H1 (cell line): ENCODE results near the gene GHRHR. TPM values are rescaled to one million over a fixed set of nuclear protein-coding genes. Genes with fewer than 3 reads are reported as not detected.

Experiments used
- CTCF ChIA-PET: fragments of 300-600 bp; sonication (Branson Sonifier 250); formaldehyde crosslinking; loops from one replicate; lab custom pipeline; 2021; ENCODE audit not compliant: partially characterized antibody; lab: Charles Lee
- POLR2A ChIA-PET: fragments of 300-600 bp; sonication (Branson Sonifier 250); formaldehyde crosslinking; loops from one replicate; lab custom pipeline; 2021; ENCODE audit warnings: inconsistent platforms; ENCODE audit not compliant: partially characterized antibody; lab: Charles Lee
- DNase-seq, 2 experiments: peaks; one replicate each; pipeline versions ENCODE4 v3.0.0 to v3.0.0-alpha.2; 2010 to 2022; ENCODE audit warnings: low spot score in 2 of 2, low read depth in 1 of 2, mixed read lengths in 1 of 2
- FAIRE-seq: peaks from 2 replicates; lab custom pipeline; 2011; peaks lifted over from hg19 to GRCh38; lab: Jason Lieb, UNC
- H2AFZ ChIP-seq: 2 replicates; pipeline ENCODE4 v1.8.1; 2012; ENCODE audit warnings: low read length, inconsistent platforms
- H2AK5ac ChIP-seq: 2 replicates; pipeline ENCODE4 v1.6.1; 2013; ENCODE audit warnings: low read depth, low read length
- H2BK120ac ChIP-seq: replicated peaks from 2 replicates; pipeline ENCODE3; 2013; ENCODE audit warnings: low read depth, low read length, inconsistent platforms
- H2BK12ac ChIP-seq: 2 replicates; pipeline ENCODE4 v1.6.1; 2013; ENCODE audit warnings: low read depth, low read length
- H2BK15ac ChIP-seq: 2 replicates; pipeline ENCODE4 v1.6.1; 2013; ENCODE audit warnings: low read length
- H2BK20ac ChIP-seq: 2 replicates; pipeline ENCODE4 v1.6.1; 2013; ENCODE audit warnings: low read length
- H2BK5ac ChIP-seq: 2 replicates; pipeline ENCODE4 v1.6.1; 2013; ENCODE audit warnings: low read depth, low read length
- H3K14ac ChIP-seq: 2 replicates; pipeline ENCODE4 v1.6.1; 2013; ENCODE audit warnings: inconsistent platforms; ENCODE audit not compliant: insufficient read length
- H3K18ac ChIP-seq: 2 replicates; pipeline ENCODE4 v1.6.1; 2013; ENCODE audit warnings: low read length; ENCODE audit errors: extremely low read depth
- H3K23ac ChIP-seq: 2 replicates; pipeline ENCODE4 v1.6.1; 2013; ENCODE audit warnings: inconsistent platforms; ENCODE audit not compliant: insufficient read length
- H3K23me2 ChIP-seq: 2 replicates; pipeline ENCODE4 v1.6.1; 2013; ENCODE audit warnings: low read depth, low read length
- H3K27ac ChIP-seq: 2 replicates; pipeline ENCODE4 v1.6.1; 2011; ENCODE audit warnings: low read depth, low read length, inconsistent platforms
- H3K27me3 ChIP-seq, 4 experiments: replicated peaks in 1 of 4; 1 replicate in 1 of 4; 2 replicates in 3 of 4; pipeline versions ENCODE4 v1.6.1 to v1.8.1; 2011 to 2013; ENCODE audit warnings: low read length in 3 of 4, mild to moderate bottlenecking in 3 of 4, inconsistent platforms in 2 of 4, mixed read lengths in 2 of 4, moderate library complexity in 1 of 4; ENCODE audit not compliant: control insufficient read depth in 3 of 4, insufficient read depth in 3 of 4; ENCODE audit errors: extremely low read depth in 1 of 4
- H3K36me3 ChIP-seq, 4 experiments: 2 replicates each; pipeline versions ENCODE4 v1.6.1 to v1.8.1; 2011 to 2013; ENCODE audit warnings: mild to moderate bottlenecking in 4 of 4, low read length in 3 of 4, moderate library complexity in 2 of 4, control low read depth in 1 of 4, inconsistent platforms in 1 of 4; ENCODE audit not compliant: insufficient read depth in 4 of 4, control insufficient read depth in 2 of 4
- H3K4ac ChIP-seq: replicated peaks from 2 replicates; pipeline ENCODE3; 2013; ENCODE audit warnings: low read length, low read depth, mixed read lengths, inconsistent platforms; ENCODE audit not compliant: insufficient read length
- H3K4me1 ChIP-seq, 4 experiments: replicated peaks in 1 of 4; 1 replicate in 1 of 4; 2 replicates in 3 of 4; pipeline versions ENCODE4 v1.6.1 to v1.8.1; 2011 to 2013; ENCODE audit warnings: low read length in 3 of 4, inconsistent platforms in 2 of 4, mixed read lengths in 1 of 4; ENCODE audit not compliant: insufficient read depth in 4 of 4, control insufficient read depth in 3 of 4
- H3K4me2 ChIP-seq, 2 experiments: 2 replicates each; pipeline versions ENCODE4 v1.6.1 to v1.8.1; 2011 to 2013; ENCODE audit warnings: low read depth in 2 of 2, low read length in 2 of 2, control low read depth in 1 of 2, inconsistent platforms in 1 of 2, mild to moderate bottlenecking in 1 of 2; ENCODE audit not compliant: insufficient read depth in 1 of 2
- H3K4me3 ChIP-seq, 4 experiments: fragments of 200-600, 300-600 bp in 1 of 4; sonication (generic), shearing (Covaris generic), sonication (Bioruptor Twin) in 1 of 4; 2 replicates each; pipeline versions ENCODE4 v1.5.1 to v1.8.1; 2011 to 2016; ENCODE audit warnings: low read length in 4 of 4, low read depth in 3 of 4, control low read depth in 2 of 4, inconsistent platforms in 2 of 4, mild to moderate bottlenecking in 2 of 4, mixed read lengths in 1 of 4, moderate library complexity in 1 of 4; ENCODE audit not compliant: insufficient read depth in 2 of 4; ENCODE audit errors: extremely low read depth in 1 of 4
- H3K56ac ChIP-seq: replicated peaks from 2 replicates; pipeline ENCODE3; 2013; ENCODE audit warnings: low read depth, mild to moderate bottlenecking, mixed read lengths, low read length, inconsistent platforms; ENCODE audit not compliant: insufficient read length
- H3K79me1 ChIP-seq: 2 replicates; pipeline ENCODE4 v1.6.1; 2013; ENCODE audit warnings: low read depth, low read length, control low read depth
- H3K79me2 ChIP-seq, 2 experiments: 2 replicates each; pipeline versions ENCODE4 v1.6.1 to v1.8.1; 2012 to 2013; ENCODE audit warnings: low read length in 2 of 2, mild to moderate bottlenecking in 2 of 2, inconsistent platforms in 1 of 2; ENCODE audit not compliant: insufficient read depth in 2 of 2, control insufficient read depth in 1 of 2
- H3K9ac ChIP-seq, 4 experiments: replicated peaks in 1 of 4; 1 replicate in 1 of 4; 2 replicates in 3 of 4; pipeline versions ENCODE4 v1.6.1 to v1.8.1; 2011 to 2013; ENCODE audit warnings: low read depth in 3 of 4, low read length in 3 of 4, control low read depth in 2 of 4, mild to moderate bottlenecking in 2 of 4, moderate library complexity in 2 of 4, inconsistent platforms in 1 of 4; ENCODE audit errors: extremely low read depth in 1 of 4
- H3K9me3 ChIP-seq, 2 experiments: 2 replicates each; pipeline versions ENCODE4 v1.6.1 to v1.8.1; 2012 to 2013; ENCODE audit warnings: mild to moderate bottlenecking in 2 of 2, moderate library complexity in 2 of 2, control low read depth in 1 of 2, inconsistent platforms in 1 of 2, low read depth in 1 of 2, low read length in 1 of 2, mixed read lengths in 1 of 2; ENCODE audit not compliant: insufficient read depth in 2 of 2
- H4K20me1 ChIP-seq, 2 experiments: replicated peaks in 1 of 2; 2 replicates each; pipeline versions ENCODE3 to v1.8.1; 2011 to 2013; ENCODE audit warnings: inconsistent platforms in 2 of 2, low read length in 2 of 2, mild to moderate bottlenecking in 1 of 2; ENCODE audit not compliant: insufficient read depth in 2 of 2, control insufficient read depth in 1 of 2
- H4K5ac ChIP-seq: 2 replicates; pipeline ENCODE4 v1.6.1; 2013; ENCODE audit warnings: low read length, low read depth, mixed read lengths, inconsistent platforms; ENCODE audit not compliant: insufficient read length
- H4K8ac ChIP-seq: 2 replicates; pipeline ENCODE4 v1.8.0; 2013; ENCODE audit warnings: mild to moderate bottlenecking, moderate library complexity, low read length, inconsistent platforms; ENCODE audit not compliant: insufficient read depth; ENCODE audit errors: extremely low read depth
- H4K91ac ChIP-seq: replicated peaks from 2 replicates; pipeline ENCODE3; 2013; ENCODE audit warnings: low read length, mixed read lengths, inconsistent platforms; ENCODE audit not compliant: insufficient read length
- CBX5 ChIP-seq: fragments of 300-800, 300-1000 bp; sonication (generic); IDR thresholded peaks from 2 replicates; pipeline ENCODE4 v1.7.1; 2016; ENCODE audit warnings: antibody characterized with exemption, low read length, low read depth
- MAFK ChIP-seq: IDR thresholded peaks from 2 replicates; pipeline ENCODE4 v1.6.1; 2012; ENCODE audit warnings: low read depth, mild to moderate bottlenecking, improper control_type of control experiment, low read length
- WGBS, 2 experiments: shearing (Covaris generic) in 1 of 2; methylation state at CpG; one replicate each; pipeline versions ENCODE4 v1.1.6 to v1.1.7; 2013 to 2015; ENCODE audit warnings: low lambda C conversion rate in 2 of 2, mixed read lengths in 2 of 2, inconsistent platforms in 1 of 2, low coverage in 1 of 2, missing lambda C conversion rate in 1 of 2; ENCODE audit not compliant: insufficient replicate concordance in 2 of 2, insufficient coverage in 1 of 2, insufficient read length in 1 of 2; ENCODE audit errors: extremely low coverage in 1 of 2, missing lambda C conversion rate in 1 of 2; 5-methylcytosine and 5-hydroxymethylcytosine counted together
- polyA plus RNA-seq, 7 experiments: library from polyadenylated mRNA; depleted of rRNA in 3 of 7; stranded (reverse) in 5 of 7; unstranded in 2 of 7; fragments of >200 nt in 5 of 7; fragments of 200-250 nt in 2 of 7; gene quantifications; 1 replicate in 5 of 7; 2 replicates in 1 of 7; 4 replicates in 1 of 7; pipeline versions ENCODE4 v1.2.1 to v1.2.3, GENCODE V29; 2011 to 2013; ENCODE audit warnings: missing spikeins in 2 of 7, mixed read lengths in 2 of 7
- total RNA-seq: library from RNA; stranded (reverse); fragmentation: NEBNext Ultra II Directional; extraction: Animal tissue kit (Norgen Biotek cat#: 25700); gene quantifications from 2 replicates; pipeline ENCODE4 v1.2.1, GENCODE V29; 2021

Gene GHRHR
- total and polyA plus RNA-seq, 2 of the 8 experiments (the other 6 are each of a cell fraction or from before 2014, with no cell fraction given), result 0.60 to 6.5 TPM

DNA sequence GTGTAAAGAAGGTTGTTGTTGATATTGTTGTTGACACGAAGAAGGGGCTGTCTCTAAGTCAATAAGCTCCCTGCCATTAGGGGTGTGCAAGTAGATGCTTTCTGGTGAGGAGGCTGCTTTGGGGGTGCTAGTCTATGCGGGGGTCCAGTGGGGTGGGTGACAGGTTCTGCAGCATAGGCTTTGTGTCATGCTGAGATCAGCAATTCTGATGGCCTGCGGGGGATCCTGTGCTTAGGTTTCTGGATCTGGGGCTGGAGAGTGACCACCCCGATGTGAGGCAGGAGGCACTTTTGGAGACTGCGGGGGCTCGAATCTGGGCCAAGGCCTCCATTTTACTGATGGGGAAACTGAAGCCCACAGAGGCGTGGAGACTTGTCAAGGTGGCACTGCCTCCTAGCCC is 47.0 kb upstream of the GHRHR start:
- Histone ChIP-seq H3K9ac (no peak overlapping the region), H3K79me1 (no peaks in the 10 kb centered on the region), H4K8ac (peak overlapping the region; percentile 18; the same call in 1 of the 2 replicates), H3K27ac (no peak overlapping the region), H2AK5ac (no peak overlapping the region), H3K79me2 (no peaks in the 10 kb centered on the region), H4K20me1 (peaks cover 0 to 2% of the 10 kb centered on the region in 2 experiments), H3K4me1 (peaks cover 0 to 13% (median 3%) of the 10 kb centered on the region in 4 experiments; a peak in 4 of 7 replicates), H3K4me2 (no peak overlapping the region), H3K14ac (no peak overlapping the region), H2BK120ac (no peak overlapping the region), H3K18ac (no peak overlapping the region), H3K4me3 (no peak overlapping the region), H3K4ac (no peak overlapping the region), H3K56ac (no peak overlapping the region), H4K5ac (no peak overlapping the region), H4K91ac (no peak overlapping the region), H2BK5ac (no peak overlapping the region), H3K36me3 (no peaks in the 10 kb centered on the region), H2BK15ac (no peak overlapping the region), H3K23ac (no peak overlapping the region), H2BK20ac (no peak overlapping the region), H3K23me2 (no peaks in the 10 kb centered on the region; the same call in 1 of the 2 replicates), H3K9me3 (no peaks in the 10 kb centered on the region), H2BK12ac (no peak overlapping the region), H2AFZ (no peak overlapping the region), H3K27me3 (no peaks in the 10 kb centered on the region)
- DNase-seq, result no peak
- no peak for TF ChIP-seq CBX5
- TF ChIP-seq MAFK, result 0 out of 2 replicates have a peak, but pooled peaks have one; percentile 11
- no peak for FAIRE-seq
- 93% methylated on average over 7 of the region's 7 CpGs; no CpG with 5 or more reads in 1 of the 2 experiments for WGBS, 2 experiments
- POLR2A ChIA-PET, result no interaction called here
- CTCF ChIA-PET, result interaction anchor here (0.8 to 7.4 kb wide), 6 partner anchors 8 to 115 kb away, joined by 3 to 55 read pairs (median 7); no protein-coding TSS in a partner anchor
